ENCODE data around the gene TMEM120B. TPM values are rescaled to one million over a fixed set of nuclear protein-coding genes. Genes with fewer than 3 reads are reported as not detected.
"Not testable (repeated sequence)": the region's sequence is repeated elsewhere in the genome, so short reads cannot be mapped to it uniquely, and the experiment has no call there.

The TMEM120B gene
- total RNA-seq, 3 donors from 2014 or later: 5.4 to 8.2 (median 6.1) TPM

DNA sequence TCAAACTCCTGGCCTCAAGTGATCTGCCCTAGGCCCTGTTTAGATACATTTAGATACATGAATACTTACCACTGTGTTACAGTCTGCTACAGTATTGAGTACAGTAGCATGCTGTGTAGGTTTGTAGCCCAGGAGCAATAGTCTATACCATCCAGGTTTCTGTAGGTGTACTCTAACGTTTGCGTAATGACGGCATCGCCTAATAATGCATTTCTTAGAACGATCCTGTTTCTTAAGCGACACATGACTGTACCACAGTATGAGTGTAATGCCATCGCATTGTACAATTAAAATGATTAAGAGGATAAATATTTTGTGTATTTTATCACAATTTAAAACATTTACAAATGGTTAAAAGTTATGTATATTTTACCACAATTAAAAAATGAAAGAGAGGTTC is 18.9 kb downstream of the TMEM120B start:
- intact Hi-C loops (cut with DNase I; ENCODE audit: low total_unique reads): no loop called here
- TF ChIP-seq POLR2A (IDR thresholded peaks at IDR 0.05) (no peak), CTCF (IDR thresholded peaks at IDR 0.05) (no peak), POLR2AphosphoS5 (IDR thresholded peaks at IDR 0.05) (no peak)

GRCh38 chr12:121733849-121734248 is 21.3 kb downstream of the TMEM120B start:
- DNase-seq (ENCODE audit: low spot score in 2 of 2): no peak
- TF ChIP-seq POLR2AphosphoS5 (IDR thresholded peaks at IDR 0.05): no peak
- TF ChIP-seq CTCF (IDR thresholded peaks at IDR 0.05): no peak
- no peak for TF ChIP-seq POLR2A (IDR thresholded peaks at IDR 0.05)
- Histone ChIP-seq H3K9me3 (no peaks in the 10 kb centered on the region), H3K27ac (no peak overlapping the region), H3K4me3 (no peak overlapping the region), H3K4me1 (no peaks in the 10 kb centered on the region), H3K36me3 (no peaks in the 10 kb centered on the region), H3K27me3 (no peaks in the 10 kb centered on the region)
- intact Hi-C loops (cut with DNase I; ENCODE audit: low total_unique reads): no loop called here

More for the DNA sequence above, 18.9 kb downstream of the TMEM120B start:
- Histone ChIP-seq H3K4me1 (no peaks in the 10 kb centered on the region), H3K27ac (no peak overlapping the region), H3K9me3 (no peaks in the 10 kb centered on the region), H3K4me3 (no peak overlapping the region), H3K36me3 (no peaks in the 10 kb centered on the region), H3K27me3 (no peaks in the 10 kb centered on the region)
- no peak for DNase-seq (ENCODE audit: low spot score in 2 of 2)

DNA sequence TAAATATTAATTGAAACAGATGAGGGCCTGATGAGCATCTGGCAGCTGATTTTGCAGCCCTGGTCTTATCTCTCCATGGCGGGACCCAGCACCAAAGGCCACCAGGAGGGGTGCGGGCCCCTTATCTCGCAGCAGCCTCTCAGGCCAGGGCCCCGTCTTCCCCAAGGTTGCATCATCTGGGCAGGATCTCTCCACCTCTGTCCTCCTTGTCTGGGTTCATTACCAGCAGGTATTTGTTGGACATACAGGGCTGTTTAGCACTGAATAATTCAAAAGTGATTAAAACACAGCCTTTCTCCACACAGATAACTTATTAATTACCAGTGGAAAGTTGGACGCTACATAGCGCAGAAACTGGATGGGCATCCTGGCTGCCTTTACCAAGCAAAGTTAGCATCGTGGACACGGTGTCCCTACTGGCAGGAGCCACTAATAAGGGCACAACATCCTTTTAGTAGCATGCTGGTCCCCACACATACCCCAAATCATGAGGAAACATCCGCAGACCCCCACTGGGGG is 25.8 kb downstream of the TMEM120B start:
- H3K4me3 ChIP-seq: no peak overlapping the region
- H3K27me3 ChIP-seq: no peaks in the 10 kb centered on the region
- no peak for DNase-seq (ENCODE audit: low spot score in 2 of 2)
- H3K9me3 ChIP-seq: no peaks in the 10 kb centered on the region
- H3K27ac ChIP-seq: no peak overlapping the region
- no peaks in the 10 kb centered on the region for H3K36me3 ChIP-seq
- no peaks in the 10 kb centered on the region for H3K4me1 ChIP-seq
- no peak for TF ChIP-seq POLR2A (IDR thresholded peaks at IDR 0.05)
- no peak for TF ChIP-seq CTCF (IDR thresholded peaks at IDR 0.05)
- TF ChIP-seq POLR2AphosphoS5 (IDR thresholded peaks at IDR 0.05): no peak
- intact Hi-C loops (cut with DNase I; ENCODE audit: low total_unique reads): no loop called here

GRCh38 chr12:121740847-121741246 is 28.3 kb downstream of the TMEM120B start:
- Histone ChIP-seq H3K27ac (no peak overlapping the region), H3K36me3 (no peaks in the 10 kb centered on the region), H3K4me3 (no peak overlapping the region), H3K27me3 (no peaks in the 10 kb centered on the region), H3K4me1 (no peaks in the 10 kb centered on the region), H3K9me3 (no peaks in the 10 kb centered on the region)
- TF ChIP-seq POLR2A (IDR thresholded peaks at IDR 0.05): no peak
- TF ChIP-seq CTCF (IDR thresholded peaks at IDR 0.05): no peak
- TF ChIP-seq POLR2AphosphoS5 (IDR thresholded peaks at IDR 0.05): no peak
- intact Hi-C loops (cut with DNase I; ENCODE audit: low total_unique reads): no loop called here
- no peak for DNase-seq (ENCODE audit: low spot score in 2 of 2)

- TF ChIP-seq POLR2A (IDR thresholded peaks at IDR 0.05) (no peak), POLR2AphosphoS5 (IDR thresholded peaks at IDR 0.05) (no peak), CTCF (IDR thresholded peaks at IDR 0.05) (no peak)
- H3K27ac ChIP-seq: no peak overlapping the region
- intact Hi-C loops (cut with DNase I; ENCODE audit: low total_unique reads): no loop called here
Measured at GRCh38 chr12:121741743-121742142, 29.2 kb downstream of the TMEM120B start.

DNA sequence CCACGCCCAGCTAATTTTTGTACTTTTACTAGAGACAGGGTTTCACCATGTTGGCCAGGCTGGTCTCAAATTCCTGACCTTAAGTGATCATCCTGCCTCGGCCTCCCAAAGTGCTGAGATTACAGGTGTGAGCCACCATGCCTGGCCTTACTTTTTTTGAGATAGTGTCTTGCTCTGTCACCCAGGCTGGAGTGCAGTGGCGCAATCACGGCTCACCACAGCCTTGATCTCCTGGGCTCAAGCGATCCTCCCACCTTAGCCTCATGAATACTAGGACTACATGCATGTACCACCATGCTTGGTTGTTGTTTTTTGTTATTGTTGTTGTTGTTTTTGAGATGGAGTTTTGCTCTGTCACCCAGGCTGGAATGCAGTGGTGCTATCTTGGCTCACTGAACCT is 33.0 kb downstream of the TMEM120B start:
- H3K9me3 ChIP-seq; intact Hi-C loops (cut with DNase I; ENCODE audit: low total_unique reads); DNase-seq (ENCODE audit: low spot score in 2 of 2); H3K4me1 ChIP-seq; H3K36me3 ChIP-seq; H3K27me3 ChIP-seq; H3K27ac ChIP-seq; H3K4me3 ChIP-seq: not testable (repeated sequence)

More at GRCh38 chr12:121741743-121742142, 29.2 kb downstream of the TMEM120B start:
- Histone ChIP-seq H3K4me1 (no peaks in the 10 kb centered on the region), H3K4me3 (no peak overlapping the region), H3K9me3 (no peaks in the 10 kb centered on the region), H3K27me3 (no peaks in the 10 kb centered on the region), H3K36me3 (no peaks in the 10 kb centered on the region)
- no peak for DNase-seq (ENCODE audit: low spot score in 2 of 2)

All from breast epithelium (tissue), 4 donors.